Neuron (in vitro differentiated cells): Measurements from ENCODE around the gene SLC2A9.

Source experiments
- H2AFZ ChIP-seq: one replicate; pipeline ENCODE4 v1.6.1; 2013; ENCODE audit warnings: low read depth, mild to moderate bottlenecking, inconsistent platforms, low read length, moderate library complexity
- H3K27me3 ChIP-seq: one replicate; pipeline ENCODE4 v1.6.1; 2013; ENCODE audit warnings: low read length; ENCODE audit not compliant: insufficient read depth
- H3K36me3 ChIP-seq: one replicate; pipeline ENCODE4 v1.6.1; 2013; ENCODE audit warnings: low read length; ENCODE audit not compliant: insufficient read depth
- H3K4me1 ChIP-seq: one replicate; pipeline ENCODE4 v1.6.1; 2013; ENCODE audit warnings: low read length; ENCODE audit not compliant: insufficient read depth
- H3K4me3 ChIP-seq: 2 replicates; pipeline ENCODE4 v1.5.1; 2013; ENCODE audit warnings: mild to moderate bottlenecking, low read length, moderate library complexity
- H3K9me3 ChIP-seq: one replicate; pipeline ENCODE4 v1.6.1; 2013; ENCODE audit warnings: low read length

The SLC2A9 gene

DNA sequence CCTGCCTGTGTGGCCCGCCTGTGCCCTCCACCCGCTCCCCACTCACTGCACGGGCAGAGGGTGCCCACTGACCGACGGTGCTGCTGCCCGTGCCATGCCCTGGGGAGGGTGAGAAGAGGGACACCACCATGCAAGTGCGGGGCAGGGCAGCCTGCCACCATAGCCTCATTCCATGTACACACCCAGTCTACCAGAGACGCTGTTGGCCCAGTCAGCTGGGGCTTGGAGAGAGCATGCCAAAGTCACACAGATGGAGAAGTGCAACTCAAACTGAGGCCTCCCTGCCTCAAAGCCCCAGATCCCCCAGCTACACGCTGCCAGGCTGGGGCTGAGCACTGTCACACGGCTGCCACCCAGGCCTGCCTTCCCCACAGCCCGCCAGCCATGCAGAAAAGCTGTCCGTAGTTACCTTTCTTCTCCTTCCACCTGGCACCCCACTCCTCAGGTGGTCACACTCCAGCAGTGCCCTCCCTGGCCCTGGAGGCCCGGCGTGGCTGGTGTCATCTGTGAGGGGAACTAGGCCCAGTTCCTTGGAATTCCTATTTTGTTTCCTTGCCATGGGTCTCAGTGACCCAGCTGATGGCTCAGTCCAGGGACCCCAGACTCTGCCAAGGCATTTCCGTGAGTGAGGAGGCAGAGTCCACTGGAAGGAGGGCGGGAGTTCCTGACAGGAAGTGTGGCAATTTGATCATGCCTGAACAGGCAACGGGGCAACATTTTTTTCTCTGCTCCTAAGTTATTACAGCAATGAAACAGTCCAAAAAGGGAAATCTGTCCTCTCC, at the start of gene SLC2A9:
SLC2A9 (minus strand) TSS at position 627 of the 782 bp plus-strand sequence; CDS start at position 559, 68 bp downstream.
- no peak within 1 kb of the TSS for H3K4me3 ChIP-seq
- H3K27me3 ChIP-seq = peaks cover 11% of the 10 kb centered on the region
- no peaks in the 10 kb centered on the region for H3K4me1 ChIP-seq
- H3K36me3 ChIP-seq = no peaks in the 10 kb centered on the region
- H3K9me3 ChIP-seq = no peaks in the 10 kb centered on the region
- H2AFZ ChIP-seq = no peak within 1 kb of the TSS

- Histone ChIP-seq H3K9me3 (no peaks in the 10 kb centered on the region), H3K36me3 (peaks cover 18% of the 10 kb centered on the region), H2AFZ (no peak overlapping the region), H3K27me3 (no peaks in the 10 kb centered on the region), H3K4me1 (no peaks in the 10 kb centered on the region), H3K4me3 (no peak overlapping the region)
Observed at GRCh38 chr4:10069075-10069642, 47.9 kb upstream of the SLC2A9 start.

- H3K4me1 ChIP-seq = no peaks in the 10 kb centered on the region
- no peaks in the 10 kb centered on the region for H3K9me3 ChIP-seq
- H2AFZ ChIP-seq = no peak overlapping the region
- peaks cover 5% of the 10 kb centered on the region for H3K36me3 ChIP-seq
- H3K27me3 ChIP-seq = no peaks in the 10 kb centered on the region
- H3K4me3 ChIP-seq = no peak overlapping the region
Observed at GRCh38 chr4:10066670-10067651, 45.7 kb upstream of the SLC2A9 start.

GRCh38 chr4:10066206-10066605, 44.9 kb upstream of the SLC2A9 start:
- Histone ChIP-seq H3K27me3 (no peaks in the 10 kb centered on the region), H3K4me3 (no peak overlapping the region), H2AFZ (no peak overlapping the region), H3K36me3 (peaks cover 5% of the 10 kb centered on the region), H3K4me1 (no peaks in the 10 kb centered on the region), H3K9me3 (no peaks in the 10 kb centered on the region)

DNA sequence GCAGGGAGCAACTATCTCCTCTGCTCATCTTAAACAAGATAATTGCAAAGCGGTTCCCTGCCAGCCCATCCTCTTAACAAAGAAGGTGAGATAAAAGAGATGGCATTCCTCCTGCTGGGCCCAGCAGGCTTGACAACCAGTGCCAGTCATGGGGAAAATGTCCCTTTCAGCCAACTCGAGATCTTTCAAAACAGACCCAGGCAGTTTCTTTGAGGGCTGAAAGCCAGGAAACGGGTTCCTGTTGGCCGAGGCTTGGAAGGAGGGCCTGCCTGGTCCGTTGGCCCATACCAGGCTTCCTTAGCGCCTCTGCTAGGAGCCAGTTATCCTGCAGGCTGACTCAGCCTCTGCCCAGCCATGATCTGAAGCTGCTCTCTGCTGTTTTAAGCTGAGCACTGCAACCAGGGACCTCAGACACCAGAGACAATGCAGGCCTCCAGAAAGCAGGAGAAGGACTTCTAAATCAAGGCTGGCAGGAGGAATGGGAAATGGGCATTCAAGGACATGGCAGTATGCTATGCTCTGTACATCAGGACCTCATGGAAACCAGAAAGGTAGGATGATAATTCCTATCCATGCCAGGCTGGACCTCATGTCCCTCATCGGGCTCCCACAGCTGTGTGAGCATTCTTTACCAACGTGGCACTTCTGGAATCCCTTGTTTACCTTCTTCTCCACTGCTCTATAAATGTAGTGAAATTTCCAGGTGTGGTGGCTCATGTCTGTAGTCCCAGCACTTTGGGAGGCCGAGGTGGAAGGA, 42.4 kb upstream of the SLC2A9 start:
- Histone ChIP-seq H3K9me3 (no peaks in the 10 kb centered on the region), H3K4me1 (no peaks in the 10 kb centered on the region), H3K27me3 (no peaks in the 10 kb centered on the region), H3K4me3 (no peak overlapping the region), H2AFZ (no peak overlapping the region), H3K36me3 (peaks cover 2% of the 10 kb centered on the region)

DNA sequence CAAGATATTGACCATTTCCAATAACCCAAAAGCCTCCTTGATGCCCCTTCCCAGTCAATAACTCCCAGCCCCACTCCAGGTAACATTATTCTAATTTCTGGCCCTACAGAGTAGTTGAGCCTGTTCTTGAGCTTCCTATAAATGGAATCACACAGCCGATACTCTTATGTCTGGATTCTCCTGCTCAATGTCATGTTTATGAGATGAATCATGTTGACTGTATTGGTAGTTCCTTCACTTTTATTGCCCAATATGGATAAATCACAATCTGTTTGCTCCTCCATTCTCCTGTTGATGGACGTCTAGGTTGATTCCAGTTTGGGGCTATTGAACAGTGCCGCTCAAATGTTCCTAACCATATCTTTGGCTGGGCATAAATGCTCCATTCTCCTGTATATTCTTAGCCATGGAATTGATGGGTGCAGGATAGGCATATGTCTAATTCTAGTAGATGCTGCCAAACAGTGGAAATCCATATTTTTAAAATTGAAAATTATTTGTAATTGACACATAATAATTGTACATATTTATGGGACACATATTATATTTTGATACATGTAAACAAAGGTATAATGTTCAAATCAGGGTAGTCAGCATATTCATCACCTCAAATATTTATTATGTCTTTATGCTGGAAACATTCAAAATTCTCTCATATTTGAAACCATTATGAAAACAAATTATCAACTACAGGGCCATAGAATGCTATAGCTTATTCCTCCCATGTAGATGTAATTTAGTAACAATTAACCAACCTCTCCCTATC, 40.5 kb upstream of the SLC2A9 start:
- H3K27me3 ChIP-seq = no peaks in the 10 kb centered on the region
- H2AFZ ChIP-seq = no peak overlapping the region
- H3K36me3 ChIP-seq = peaks cover 2% of the 10 kb centered on the region
- no peaks in the 10 kb centered on the region for H3K9me3 ChIP-seq
- H3K4me3 ChIP-seq = no peak overlapping the region
- H3K4me1 ChIP-seq = no peaks in the 10 kb centered on the region

GRCh38 chr4:10058371-10058770, 37.1 kb upstream of the SLC2A9 start:
- peaks cover 4% of the 10 kb centered on the region for H3K4me1 ChIP-seq
- H3K4me3 ChIP-seq = no peak overlapping the region
- no peaks in the 10 kb centered on the region for H3K9me3 ChIP-seq
- H2AFZ ChIP-seq = no peak overlapping the region
- no peaks in the 10 kb centered on the region for H3K36me3 ChIP-seq
- no peaks in the 10 kb centered on the region for H3K27me3 ChIP-seq

GRCh38 chr4:10057023-10057395, 35.7 kb upstream of the SLC2A9 start:
- H3K4me3 ChIP-seq = no peak overlapping the region
- no peak overlapping the region for H2AFZ ChIP-seq
- peaks cover 4% of the 10 kb centered on the region for H3K4me1 ChIP-seq
- no peaks in the 10 kb centered on the region for H3K36me3 ChIP-seq
- no peaks in the 10 kb centered on the region for H3K9me3 ChIP-seq
- no peaks in the 10 kb centered on the region for H3K27me3 ChIP-seq

DNA sequence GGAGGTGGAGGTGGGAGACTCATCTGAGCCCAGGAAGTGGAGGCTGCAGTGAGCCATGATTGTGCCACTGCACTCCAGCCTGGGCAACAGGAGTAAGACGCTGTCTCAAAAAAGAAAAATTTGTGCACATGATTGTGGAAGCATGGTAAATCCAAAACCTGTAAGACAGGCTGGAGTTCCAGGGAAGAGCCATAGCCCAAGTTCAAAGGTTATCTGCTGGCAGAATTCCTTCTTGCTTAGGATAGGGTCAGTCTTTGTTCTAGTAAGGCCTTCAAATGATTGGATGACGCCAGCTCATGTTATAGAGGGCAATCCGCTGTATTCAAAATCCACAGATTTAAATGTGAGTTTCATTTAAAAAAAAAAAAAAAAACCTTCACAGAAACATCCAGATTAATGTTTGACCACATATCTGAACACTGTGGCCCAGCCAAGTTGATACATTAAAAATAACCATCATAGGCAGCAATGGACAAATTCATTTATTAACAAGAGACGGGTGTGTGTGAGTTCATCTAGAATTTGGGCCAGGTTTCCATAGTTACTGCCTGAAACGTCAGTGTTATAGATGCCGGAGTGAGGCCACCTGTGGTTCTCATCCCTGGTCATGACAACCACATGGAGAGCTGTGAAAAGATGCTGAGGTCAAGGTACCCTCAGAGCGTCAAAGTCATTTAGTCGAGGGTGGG, 35.2 kb upstream of the SLC2A9 start:
- no peaks in the 10 kb centered on the region for H3K27me3 ChIP-seq
- no peak overlapping the region for H2AFZ ChIP-seq
- no peak overlapping the region for H3K4me3 ChIP-seq
- H3K9me3 ChIP-seq = no peaks in the 10 kb centered on the region
- H3K36me3 ChIP-seq = no peaks in the 10 kb centered on the region
- peaks cover 5% of the 10 kb centered on the region for H3K4me1 ChIP-seq

DNA sequence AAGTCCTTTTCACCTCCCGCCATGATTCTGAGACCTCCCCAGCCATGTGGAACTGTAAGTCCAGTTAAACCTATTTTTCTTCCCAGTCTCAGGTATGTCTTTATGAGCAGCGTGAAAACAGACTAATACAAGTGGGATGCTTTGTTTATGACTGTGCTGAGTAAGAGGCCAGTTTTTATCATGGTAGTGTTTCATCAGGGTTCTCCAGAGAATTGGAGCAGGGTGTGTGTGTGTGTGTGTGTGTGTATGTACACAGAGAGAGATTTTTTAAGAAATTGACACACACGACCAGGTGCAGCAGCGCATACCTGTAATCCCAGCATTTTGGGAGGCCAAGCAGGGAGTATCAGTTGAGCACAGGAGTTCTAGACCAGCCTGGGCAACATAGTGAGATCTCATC, 34.6 kb upstream of the SLC2A9 start:
- no peaks in the 10 kb centered on the region for H3K9me3 ChIP-seq
- H3K36me3 ChIP-seq = no peaks in the 10 kb centered on the region
- no peaks in the 10 kb centered on the region for H3K27me3 ChIP-seq
- H3K4me1 ChIP-seq = peaks cover 11% of the 10 kb centered on the region
- no peak overlapping the region for H3K4me3 ChIP-seq
- no peak overlapping the region for H2AFZ ChIP-seq

DNA sequence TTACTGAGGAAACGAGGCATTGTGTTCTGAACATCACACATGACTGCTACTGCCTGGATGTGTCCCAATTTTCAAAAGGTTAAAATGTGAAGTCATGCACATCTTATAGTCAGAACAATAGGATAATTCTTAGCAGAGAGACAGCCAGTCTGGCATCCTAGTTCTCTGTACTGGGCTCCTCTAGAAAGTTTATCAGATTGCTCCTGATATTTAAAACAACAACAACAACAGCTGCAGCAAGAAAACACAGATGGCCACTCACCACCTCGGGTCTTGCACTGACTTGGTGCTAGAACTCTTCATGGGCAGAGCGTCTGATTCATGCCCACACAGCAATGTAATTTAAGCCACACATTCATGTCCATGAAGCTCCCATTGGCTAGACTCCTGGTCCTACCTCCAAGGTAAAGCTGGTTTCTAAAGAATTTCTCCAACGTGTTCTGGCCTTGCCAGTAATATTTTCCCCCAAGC, 33.3 kb upstream of the SLC2A9 start:
- no peaks in the 10 kb centered on the region for H3K36me3 ChIP-seq
- H3K9me3 ChIP-seq = no peaks in the 10 kb centered on the region
- no peak overlapping the region for H3K4me3 ChIP-seq
- H2AFZ ChIP-seq = no peak overlapping the region
- no peaks in the 10 kb centered on the region for H3K27me3 ChIP-seq
- peaks cover 24% of the 10 kb centered on the region for H3K4me1 ChIP-seq
